Measurements from ENCODE around the gene ST8SIA2.

Gene ST8SIA2

GRCh38 chr15:92499731-92500530 is 106.2 kb downstream of the ST8SIA2 start:
- no peak for DNase-seq

GRCh38 chr15:92502336-92502735 is 108.7 kb downstream of the ST8SIA2 start:
- no peak for DNase-seq

- no peak for DNase-seq
Observed at GRCh38 chr15:92502930-92503857, 109.5 kb downstream of the ST8SIA2 start.

GRCh38 chr15:92503889-92504288 is 110.2 kb downstream of the ST8SIA2 start:
- no peak for DNase-seq

GRCh38 chr15:92505611-92506010 is 111.9 kb downstream of the ST8SIA2 start:
- DNase-seq, result no peak

- no peak for DNase-seq
Observed at GRCh38 chr15:92506506-92506905, 112.8 kb downstream of the ST8SIA2 start.

GRCh38 chr15:92510163-92510882 is 116.6 kb downstream of the ST8SIA2 start:
- DNase-seq, result no peak
